HepG2 (cell line): ENCODE data around the gene BIRC7. TPM values are rescaled to one million over a fixed set of nuclear protein-coding genes. Genes with fewer than 3 reads are reported as not detected.

Source experiments
- ARNTL ChIP-seq: sonication (generic); formaldehyde crosslinking; IDR thresholded peaks from 2 replicates; pipeline ENCODE4 v1.4.0; 2020; ENCODE audit warnings: mild to moderate bottlenecking, missing genetic modification reagents
- GZF1 ChIP-seq: sonication (generic); formaldehyde crosslinking; IDR thresholded peaks from 2 replicates; pipeline ENCODE4 v1.5.1; 2020; ENCODE audit warnings: mild to moderate bottlenecking, missing genetic modification reagents
- KLF9 ChIP-seq: IDR thresholded peaks from 2 replicates; pipeline ENCODE4 v1.6.1; 2016; ENCODE audit warnings: low read depth
- MATR3 ChIP-seq: sonication (generic); formaldehyde crosslinking; IDR thresholded peaks from 2 replicates; pipeline ENCODE4 v1.4.0; 2020; ENCODE audit warnings: missing genetic modification reagents
- NPAS2 ChIP-seq: sonication (generic); formaldehyde crosslinking; IDR thresholded peaks from 2 replicates; pipeline ENCODE4 v1.8.0; 2022; ENCODE audit warnings: mild to moderate bottlenecking, missing genetic modification reagents, borderline replicate concordance
- NR2F2 ChIP-seq: IDR thresholded peaks from 2 replicates; pipeline ENCODE4 v1.6.1; 2012; ENCODE audit warnings: low read depth, inconsistent platforms, borderline replicate concordance
- NR2F6 ChIP-seq, 2 experiments: IDR thresholded peaks; 2 replicates each; pipeline ENCODE4 v1.6.1; 2016; ENCODE audit warnings: antibody characterized with exemption in 1 of 2, mild to moderate bottlenecking in 1 of 2
- POLR2AphosphoS2 ChIP-seq: IDR thresholded peaks from 2 replicates; pipeline ENCODE4 v1.6.1; 2011; ENCODE audit warnings: low read depth, low read length, improper control_type of control experiment
- RBAK ChIP-seq: sonication (generic); formaldehyde crosslinking; IDR thresholded peaks from 2 replicates; pipeline ENCODE4 v1.5.1; 2020; ENCODE audit warnings: mild to moderate bottlenecking, missing genetic modification reagents
- RFXAP ChIP-seq: sonication (generic); formaldehyde crosslinking; IDR thresholded peaks from 2 replicates; pipeline ENCODE4 v1.4.0; 2020; ENCODE audit warnings: missing genetic modification reagents, borderline replicate concordance
- SALL1 ChIP-seq: sonication (generic); formaldehyde crosslinking; IDR thresholded peaks from 2 replicates; pipeline ENCODE4 v1.8.0; 2022; ENCODE audit warnings: mild to moderate bottlenecking, missing genetic modification reagents
- ZNF180 ChIP-seq: sonication (generic); formaldehyde crosslinking; IDR thresholded peaks from 2 replicates; pipeline ENCODE4 v1.4.0; 2020; ENCODE audit warnings: low read depth, missing genetic modification reagents, borderline replicate concordance
- ZNF292 ChIP-seq: sonication (generic); formaldehyde crosslinking; IDR thresholded peaks from 2 replicates; pipeline ENCODE4 v1.8.1; 2022; ENCODE audit warnings: mild to moderate bottlenecking, low read depth, missing genetic modification reagents, borderline replicate concordance
- ZNF3 ChIP-seq: IDR thresholded peaks from 2 replicates; pipeline ENCODE4 v1.7.0; 2017; ENCODE audit warnings: inconsistent platforms
- ZNF350 ChIP-seq: sonication (generic); formaldehyde crosslinking; IDR thresholded peaks from 2 replicates; pipeline ENCODE4 v1.4.0; 2020; ENCODE audit warnings: mild to moderate bottlenecking, low read depth, missing genetic modification reagents, borderline replicate concordance
- ZNF460 ChIP-seq: sonication (generic); formaldehyde crosslinking; IDR thresholded peaks from 2 replicates; pipeline ENCODE4 v1.5.1; 2020; ENCODE audit warnings: missing genetic modification reagents, mild to moderate bottlenecking, borderline replicate concordance
- ZNF619 ChIP-seq: sonication (generic); formaldehyde crosslinking; IDR thresholded peaks from 2 replicates; pipeline ENCODE4 v1.4.0; 2020; ENCODE audit warnings: mild to moderate bottlenecking, missing genetic modification reagents
- ZNF83 ChIP-seq: sonication (generic); formaldehyde crosslinking; IDR thresholded peaks from 2 replicates; pipeline ENCODE4 v1.4.0; 2020; ENCODE audit warnings: missing genetic modification reagents, mild to moderate bottlenecking, borderline replicate concordance
- polyA plus RNA-seq, 8 experiments: library from polyadenylated mRNA; depleted of rRNA in 3 of 8; stranded (reverse) in 7 of 8; unstranded in 1 of 8; fragments of >200 nt; fragmentation: Illumina TruSeq in 4 of 8; extraction: Trizol in 4 of 8; gene quantifications; 2 replicates each; pipeline versions ENCODE4 v1.2.1 to v1.2.3, GENCODE V29; 2011 to 2016; ENCODE audit warnings: low read depth in 4 of 8, missing spikeins in 1 of 8, mixed read lengths in 1 of 8; ENCODE audit not compliant: insufficient read depth in 1 of 8
- total RNA-seq, 5 experiments: library from RNA; depleted of rRNA; stranded (reverse); fragments of >200 nt; fragmentation: Illumina TruSeq; extraction: Trizol; gene quantifications; 2 replicates each; pipeline ENCODE4 v1.2.3, GENCODE V29; 2016; ENCODE audit warnings: low read depth in 1 of 5
- TF ChIP-seq, protein P1 (sequence below): sonication (generic); formaldehyde crosslinking; IDR thresholded peaks from 2 replicates; pipeline ENCODE4 v1.4.0; 2020; ENCODE audit warnings: mild to moderate bottlenecking, missing genetic modification reagents
- TF ChIP-seq, protein P2 (sequence below): sonication (generic); formaldehyde crosslinking; IDR thresholded peaks from 2 replicates; pipeline ENCODE4 v1.8.0; 2022; ENCODE audit warnings: mild to moderate bottlenecking, missing genetic modification reagents, moderate library complexity
- TF ChIP-seq, protein P3 (sequence below): IDR thresholded peaks from 2 replicates; pipeline ENCODE4 v1.6.1; 2016; ENCODE audit warnings: missing compliant biosample characterization, missing genetic modification reagents, borderline replicate concordance
- TF ChIP-seq, protein P4 (sequence below): sonication (generic); formaldehyde crosslinking; IDR thresholded peaks from 2 replicates; pipeline ENCODE4 v1.9.0; 2021; ENCODE audit warnings: missing genetic modification reagents, mild to moderate bottlenecking, borderline replicate concordance
- TF ChIP-seq, protein P5 (sequence below): sonication (generic); formaldehyde crosslinking; IDR thresholded peaks from 2 replicates; pipeline ENCODE4 v1.4.0; 2020; ENCODE audit warnings: mild to moderate bottlenecking, missing genetic modification reagents

Gene BIRC7
- total and polyA plus RNA-seq, 2 of the 13 experiments (the other 11 are each of a cell fraction or from before 2014, with no cell fraction given) = 0.27 to 5.1 TPM

DNA sequence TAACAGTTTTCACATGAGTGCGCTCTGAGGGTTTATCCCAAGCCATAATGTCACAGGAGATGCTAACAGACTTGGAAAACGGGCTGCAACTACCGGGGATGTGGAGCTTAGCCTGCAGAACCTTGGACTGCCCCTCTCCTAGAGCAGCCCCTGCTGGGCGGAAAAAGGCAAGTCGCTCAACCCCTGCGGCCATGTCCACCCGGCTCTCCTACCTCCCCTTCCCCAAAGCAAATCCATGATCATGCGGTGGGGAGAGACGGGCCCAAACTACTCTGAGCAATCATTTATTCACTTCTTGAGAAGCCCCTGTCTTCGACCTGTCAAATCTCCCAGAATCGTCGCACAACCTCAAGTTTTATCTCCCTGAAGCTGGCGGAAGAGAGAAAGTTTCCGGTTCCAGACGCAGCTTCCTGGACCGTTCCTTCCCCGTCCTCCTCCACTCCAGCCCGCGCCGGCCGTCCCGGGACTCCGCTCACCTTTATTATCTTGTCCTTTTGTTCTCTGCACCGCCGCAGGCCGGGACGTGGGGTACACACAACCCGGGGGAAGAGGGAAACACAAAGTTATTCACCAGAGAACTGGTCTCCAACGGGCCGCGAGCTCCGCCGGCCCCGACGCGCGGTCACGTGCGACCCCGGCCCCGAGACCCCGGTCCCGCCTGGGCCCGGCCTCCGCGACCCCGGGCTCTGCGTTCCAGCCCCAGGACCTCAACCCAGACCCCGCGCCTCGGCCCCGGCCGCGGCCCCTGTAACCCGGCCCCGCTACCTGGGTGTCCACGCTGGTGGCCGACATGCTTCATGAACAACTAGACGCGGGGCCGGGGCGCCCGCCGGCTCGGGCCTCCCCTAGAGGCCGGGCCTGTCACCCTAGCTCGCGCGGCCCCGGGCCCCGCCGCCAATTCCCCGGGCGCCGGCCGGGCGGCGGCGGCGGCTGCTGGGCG is 20.3 kb upstream of the BIRC7 start (continued):
- TF ChIP-seq RFXAP (no peak), ZNF292 (CRISPR knock-in tag) (no peak), ZNF180 (CRISPR knock-in tag) (no peak; the same call in 1 of the 2 replicates), ZNF3 (CRISPR knock-in tag) (no peak), KLF9 (no peak), NR2F6 (IDR thresholded peaks at IDR 0.05) (no peak), NR2F6 (CRISPR knock-in tag; IDR thresholded peaks at IDR 0.05) (no peak), ARNTL (0 out of 2 replicates have a peak, but pooled peaks have one; percentile 22), ZNF619 (CRISPR knock-in tag) (0 out of 2 replicates have a peak, but pooled peaks have one; percentile 19), GZF1 (no peak), MATR3 (CRISPR knock-in tag) (no peak), ZNF460 (no peak), RBAK (CRISPR knock-in tag) (no peak), POLR2AphosphoS2 (no peak), SALL1 (no peak; the same call in none of the 2 replicates), NR2F2 (no peak), ZNF83 (no peak), NPAS2 (CRISPR knock-in tag) (no peak), ZNF350 (CRISPR knock-in tag) (peak; percentile 64; the same call in 1 of the 2 replicates)
- TF ChIP-seq, protein P1, sequence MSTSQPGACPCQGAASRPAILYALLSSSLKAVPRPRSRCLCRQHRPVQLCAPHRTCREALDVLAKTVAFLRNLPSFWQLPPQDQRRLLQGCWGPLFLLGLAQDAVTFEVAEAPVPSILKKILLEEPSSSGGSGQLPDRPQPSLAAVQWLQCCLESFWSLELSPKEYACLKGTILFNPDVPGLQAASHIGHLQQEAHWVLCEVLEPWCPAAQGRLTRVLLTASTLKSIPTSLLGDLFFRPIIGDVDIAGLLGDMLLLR = no peak; the same call in 1 of the 2 replicates
- TF ChIP-seq, protein P2, sequence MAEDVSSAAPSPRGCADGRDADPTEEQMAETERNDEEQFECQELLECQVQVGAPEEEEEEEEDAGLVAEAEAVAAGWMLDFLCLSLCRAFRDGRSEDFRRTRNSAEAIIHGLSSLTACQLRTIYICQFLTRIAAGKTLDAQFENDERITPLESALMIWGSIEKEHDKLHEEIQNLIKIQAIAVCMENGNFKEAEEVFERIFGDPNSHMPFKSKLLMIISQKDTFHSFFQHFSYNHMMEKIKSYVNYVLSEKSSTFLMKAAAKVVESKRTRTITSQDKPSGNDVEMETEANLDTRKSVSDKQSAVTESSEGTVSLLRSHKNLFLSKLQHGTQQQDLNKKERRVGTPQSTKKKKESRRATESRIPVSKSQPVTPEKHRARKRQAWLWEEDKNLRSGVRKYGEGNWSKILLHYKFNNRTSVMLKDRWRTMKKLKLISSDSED (CRISPR knock-in tag) = peak; percentile 48; the same call in 1 of the 2 replicates
- TF ChIP-seq, protein P3, sequence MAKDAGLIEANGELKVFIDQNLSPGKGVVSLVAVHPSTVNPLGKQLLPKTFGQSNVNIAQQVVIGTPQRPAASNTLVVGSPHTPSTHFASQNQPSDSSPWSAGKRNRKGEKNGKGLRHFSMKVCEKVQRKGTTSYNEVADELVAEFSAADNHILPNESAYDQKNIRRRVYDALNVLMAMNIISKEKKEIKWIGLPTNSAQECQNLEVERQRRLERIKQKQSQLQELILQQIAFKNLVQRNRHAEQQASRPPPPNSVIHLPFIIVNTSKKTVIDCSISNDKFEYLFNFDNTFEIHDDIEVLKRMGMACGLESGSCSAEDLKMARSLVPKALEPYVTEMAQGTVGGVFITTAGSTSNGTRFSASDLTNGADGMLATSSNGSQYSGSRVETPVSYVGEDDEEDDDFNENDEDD (CRISPR knock-in tag) = no peak
- TF ChIP-seq, protein P4, sequence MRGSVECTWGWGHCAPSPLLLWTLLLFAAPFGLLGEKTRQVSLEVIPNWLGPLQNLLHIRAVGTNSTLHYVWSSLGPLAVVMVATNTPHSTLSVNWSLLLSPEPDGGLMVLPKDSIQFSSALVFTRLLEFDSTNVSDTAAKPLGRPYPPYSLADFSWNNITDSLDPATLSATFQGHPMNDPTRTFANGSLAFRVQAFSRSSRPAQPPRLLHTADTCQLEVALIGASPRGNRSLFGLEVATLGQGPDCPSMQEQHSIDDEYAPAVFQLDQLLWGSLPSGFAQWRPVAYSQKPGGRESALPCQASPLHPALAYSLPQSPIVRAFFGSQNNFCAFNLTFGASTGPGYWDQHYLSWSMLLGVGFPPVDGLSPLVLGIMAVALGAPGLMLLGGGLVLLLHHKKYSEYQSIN (CRISPR knock-in tag) = no peak
- TF ChIP-seq, protein P5, sequence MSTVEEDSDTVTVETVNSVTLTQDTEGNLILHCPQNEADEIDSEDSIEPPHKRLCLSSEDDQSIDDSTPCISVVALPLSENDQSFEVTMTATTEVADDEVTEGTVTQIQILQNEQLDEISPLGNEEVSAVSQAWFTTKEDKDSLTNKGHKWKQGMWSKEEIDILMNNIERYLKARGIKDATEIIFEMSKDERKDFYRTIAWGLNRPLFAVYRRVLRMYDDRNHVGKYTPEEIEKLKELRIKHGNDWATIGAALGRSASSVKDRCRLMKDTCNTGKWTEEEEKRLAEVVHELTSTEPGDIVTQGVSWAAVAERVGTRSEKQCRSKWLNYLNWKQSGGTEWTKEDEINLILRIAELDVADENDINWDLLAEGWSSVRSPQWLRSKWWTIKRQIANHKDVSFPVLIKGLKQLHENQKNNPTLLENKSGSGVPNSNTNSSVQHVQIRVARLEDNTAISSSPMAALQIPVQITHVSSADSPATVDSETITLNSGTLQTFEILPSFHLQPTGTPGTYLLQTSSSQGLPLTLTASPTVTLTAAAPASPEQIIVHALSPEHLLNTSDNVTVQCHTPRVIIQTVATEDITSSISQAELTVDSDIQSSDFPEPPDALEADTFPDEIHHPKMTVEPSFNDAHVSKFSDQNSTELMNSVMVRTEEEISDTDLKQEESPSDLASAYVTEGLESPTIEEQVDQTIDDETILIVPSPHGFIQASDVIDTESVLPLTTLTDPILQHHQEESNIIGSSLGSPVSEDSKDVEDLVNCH (CRISPR knock-in tag) = no peak
